ENCODE measurements around the gene C9orf43.
A peak's percentile ranks its signal among the peaks of the same experiment; 100 is the strongest.
"Not testable (repeated sequence)": the region's sequence is repeated elsewhere in the genome, so short reads cannot be mapped to it uniquely, and the experiment has no call there.

C9orf43 gene

GRCh38 chr9:113410207-113410864 is at the start of gene C9orf43, which contains the start of gene POLE3:
TSS of gene C9orf43 (plus strand) at chr9:113410747. CDS start at chr9:113413494, 2,747 bp downstream.
TSS of gene POLE3 (minus strand) at chr9:113410675. CDS start at chr9:113410293, 382 bp downstream.
- intact Hi-C loops (cut with DNase I), result loop anchor here (1.0 to 5.0 kb wide), 2 partner anchors 9 to 188 kb away; partner anchors contain the start of genes ALAD, FKBP15 and SLC31A1
- peak; percentile 89 to 97 (median 94) for DNase-seq

- peak in 32 of 42 donors; percentile 26 to 82 (median 56) for DNase-seq
- intact Hi-C loops (cut with DNase I), result no loop called here
Measured at GRCh38 chr9:113361304-113362018, 49.1 kb upstream of the C9orf43 start.

GRCh38 chr9:113363336-113363735 is 47.2 kb upstream of the C9orf43 start:
- no peak for DNase-seq

GRCh38 chr9:113364951-113365350 is 45.6 kb upstream of the C9orf43 start:
- no peak for DNase-seq
- intact Hi-C loops (cut with DNase I), result no loop called here

More at GRCh38 chr9:113363336-113363735, 47.2 kb upstream of the C9orf43 start:
- intact Hi-C loops (cut with DNase I), result no loop called here

GRCh38 chr9:113365652-113366051 is 44.9 kb upstream of the C9orf43 start:
- DNase-seq; intact Hi-C loops (cut with DNase I): not testable (repeated sequence)

- DNase-seq, result no peak
- intact Hi-C loops (cut with DNase I), result no loop called here
Measured at GRCh38 chr9:113368348-113368981, 42.1 kb upstream of the C9orf43 start.

GRCh38 chr9:113368982-113369854 is 41.3 kb upstream of the C9orf43 start:
- intact Hi-C loops (cut with DNase I), result no loop called here

GRCh38 chr9:113369855-113370140 is 40.7 kb upstream of the C9orf43 start:
- no peak for DNase-seq
- intact Hi-C loops (cut with DNase I), result no loop called here

More at GRCh38 chr9:113368982-113369854, 41.3 kb upstream of the C9orf43 start:
- no peak for DNase-seq

- DNase-seq, result no peak
- intact Hi-C loops (cut with DNase I), result no loop called here
Measured at GRCh38 chr9:113370806-113371325, 39.7 kb upstream of the C9orf43 start.

GRCh38 chr9:113372059-113372458 is 38.5 kb upstream of the C9orf43 start:
- DNase-seq, result no peak
- intact Hi-C loops (cut with DNase I), result no loop called here

- no peak for DNase-seq
Measured at GRCh38 chr9:113373256-113373655, 37.3 kb upstream of the C9orf43 start.

GRCh38 chr9:113373676-113374392 is 36.7 kb upstream of the C9orf43 start:
- no peak for DNase-seq
- intact Hi-C loops (cut with DNase I), result no loop called here

More at GRCh38 chr9:113373256-113373655, 37.3 kb upstream of the C9orf43 start:
- intact Hi-C loops (cut with DNase I), result no loop called here

GRCh38 chr9:113375057-113376023 is 35.2 kb upstream of the C9orf43 start:
- intact Hi-C loops (cut with DNase I), result no loop called here
- DNase-seq, result no peak

- peak; percentile 48 to 91 (median 79) for DNase-seq
- intact Hi-C loops (cut with DNase I), result no loop called here
Measured at GRCh38 chr9:113376634-113377567, 33.6 kb upstream of the C9orf43 start, which contains the start of gene HDHD3. TSS of gene HDHD3 (minus strand) at chr9:113376986. CDS start at chr9:113374354, 2,632 bp downstream.

GRCh38 chr9:113379094-113379828 is 31.3 kb upstream of the C9orf43 start:
- intact Hi-C loops (cut with DNase I); DNase-seq: not testable (repeated sequence)

Data from head of caudate nucleus (tissue), 42 donors.